Hematopoietic multipotent progenitor cell treated with erythropoietin and hydrocortisone succinate and interleukin-3 and kit ligand, for 8 days (in vitro differentiated cells): ENCODE data around the gene FAT2.
"Not testable (repeated sequence)": the region's sequence is repeated elsewhere in the genome, so short reads cannot be mapped to it uniquely, and the experiment has no call there.

ENCODE experiments used
- DNase-seq: peaks from one replicate; pipeline ENCODE4 v3.0.0-alpha.2; 2015

Gene FAT2

DNA sequence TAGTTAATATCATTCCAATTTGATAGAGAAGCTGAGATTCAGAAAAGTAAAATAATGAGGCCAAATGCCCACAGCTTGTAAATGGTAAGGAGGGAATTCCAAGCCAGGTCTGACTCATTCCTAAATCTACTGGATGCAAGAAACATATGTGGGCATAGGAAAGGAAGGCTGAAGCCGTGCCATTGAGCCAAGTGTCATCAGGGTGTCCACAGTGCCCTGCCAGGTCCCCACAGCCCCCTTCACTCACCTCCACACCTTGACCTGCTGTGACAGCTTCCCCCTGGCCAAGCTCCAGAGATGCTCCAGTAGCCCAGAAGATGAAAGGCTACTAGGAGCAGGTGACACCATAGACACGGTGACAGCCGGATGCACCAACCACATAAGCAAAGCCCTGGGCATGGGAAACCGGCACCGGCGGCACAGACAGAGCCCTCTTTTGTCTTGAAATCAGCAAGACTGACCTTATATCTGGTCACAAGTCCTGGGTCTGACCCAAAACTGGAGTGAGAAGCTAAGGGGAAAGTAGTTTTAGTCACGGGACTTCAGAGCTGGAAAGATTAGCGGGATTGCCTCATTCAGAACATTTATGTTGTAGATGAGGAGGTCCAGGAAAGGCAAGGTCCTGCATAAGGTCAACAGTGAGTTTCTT lies 20.1 kb upstream of the FAT2 start:
- DNase-seq: no peak

- no peak for DNase-seq
These were observed 17.4 kb upstream of the FAT2 start for GRCh38 chr5:151608522-151608921.

DNA sequence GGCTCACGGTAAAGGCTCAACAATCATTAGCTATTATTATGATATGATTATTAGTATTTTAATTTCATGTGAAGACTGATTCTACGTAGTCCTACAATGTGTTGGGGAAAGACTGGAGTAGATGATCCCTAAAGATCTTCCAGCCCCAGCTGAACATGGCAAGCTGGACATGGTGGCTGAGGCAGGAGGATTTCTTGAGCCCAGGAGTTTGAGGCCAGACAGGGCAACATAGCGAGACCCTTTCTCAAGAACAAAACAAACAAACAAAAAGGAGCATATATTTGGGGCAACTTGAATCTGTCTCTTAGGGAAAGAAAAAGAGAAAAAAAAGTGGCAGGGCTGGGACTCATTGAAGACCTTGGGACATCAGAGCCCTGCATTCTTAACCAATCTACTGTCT lies 16.2 kb upstream of the FAT2 start:
- no peak for DNase-seq

DNA sequence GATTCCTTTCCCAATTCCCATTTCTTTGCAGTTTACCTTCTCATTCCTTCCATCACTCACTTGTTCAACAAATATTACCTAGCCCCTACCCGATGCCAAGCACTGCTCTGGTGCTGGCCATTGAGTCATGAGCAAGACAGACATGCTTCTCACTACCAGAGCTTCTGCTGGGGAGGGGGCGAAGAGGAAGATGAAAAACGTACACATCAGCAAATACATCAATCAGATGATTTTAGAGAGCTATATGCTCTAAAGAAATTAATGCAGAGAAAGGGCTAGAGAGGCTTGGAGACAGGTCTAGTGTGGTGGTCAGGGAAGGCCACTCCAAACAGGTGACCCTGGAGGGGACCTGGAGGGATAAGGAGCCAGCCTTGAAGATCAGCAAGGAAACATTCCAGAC lies 14.4 kb upstream of the FAT2 start:
- DNase-seq: no peak

DNA sequence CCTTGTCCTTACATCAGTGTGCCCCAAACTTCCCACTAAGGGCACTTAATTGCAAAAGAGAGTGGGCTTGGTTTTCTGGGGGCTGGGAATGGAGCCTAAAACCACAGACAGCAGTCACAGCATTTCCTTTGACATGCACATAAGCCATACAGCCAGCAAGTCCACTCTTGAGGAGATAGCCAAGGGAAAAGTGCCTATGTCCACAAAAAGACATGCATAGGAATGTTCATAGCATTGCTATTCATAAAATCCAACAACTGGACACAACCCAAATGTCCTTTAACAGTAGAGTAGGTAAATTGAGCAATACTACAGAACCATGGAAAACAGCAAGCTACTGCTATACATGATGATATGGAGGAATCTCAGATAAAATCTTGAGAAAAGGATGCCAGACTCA lies 11.7 kb upstream of the FAT2 start:
- no peak for DNase-seq

DNA sequence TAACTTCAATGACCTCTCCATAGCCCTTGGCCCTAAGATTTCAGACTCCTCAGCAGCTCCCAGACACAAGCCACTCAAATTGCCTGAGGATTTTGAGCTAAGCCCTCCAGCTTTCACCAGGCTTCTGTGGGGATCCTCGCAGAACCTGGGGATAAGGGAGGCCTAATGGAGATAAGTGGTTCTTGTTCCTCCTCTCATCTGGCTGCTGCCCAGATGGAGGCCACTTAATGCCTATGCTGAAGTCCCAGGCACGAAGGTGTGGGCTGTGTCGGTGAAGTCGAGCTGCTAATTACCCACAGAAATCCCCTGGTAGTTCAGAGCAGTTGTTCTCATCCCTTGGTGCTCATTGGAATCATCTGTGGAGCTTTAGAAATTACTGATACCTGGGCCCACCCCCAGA lies 10.3 kb upstream of the FAT2 start:
- no peak for DNase-seq

- DNase-seq: no peak
These were observed 9.0 kb upstream of the FAT2 start for GRCh38 chr5:151600069-151600665.

GRCh38 chr5:151598984-151599383 lies 7.9 kb upstream of the FAT2 start:
- DNase-seq: no peak

GRCh38 chr5:151598549-151598948 lies 7.4 kb upstream of the FAT2 start:
- DNase-seq: no peak

DNA sequence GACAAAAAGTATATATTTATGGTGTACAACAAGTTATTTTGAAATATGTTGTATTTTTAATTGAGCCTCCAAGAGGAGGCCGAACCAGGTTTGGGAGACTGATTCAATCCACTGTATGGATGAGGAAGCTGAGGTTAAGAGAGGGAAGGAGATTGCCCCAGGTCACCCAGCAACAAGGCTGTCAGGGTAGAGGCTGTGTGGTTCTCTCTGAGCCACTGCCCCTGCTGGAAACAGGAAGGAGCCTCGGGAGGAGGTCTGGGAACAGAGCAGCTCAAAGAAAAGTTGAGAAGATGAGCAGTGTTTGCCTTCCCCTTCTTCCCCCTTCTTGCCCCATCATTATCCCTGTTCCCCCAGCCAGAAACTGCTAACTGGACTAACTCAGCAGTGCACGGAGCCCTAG lies 6.6 kb upstream of the FAT2 start:
- no peak for DNase-seq

DNA sequence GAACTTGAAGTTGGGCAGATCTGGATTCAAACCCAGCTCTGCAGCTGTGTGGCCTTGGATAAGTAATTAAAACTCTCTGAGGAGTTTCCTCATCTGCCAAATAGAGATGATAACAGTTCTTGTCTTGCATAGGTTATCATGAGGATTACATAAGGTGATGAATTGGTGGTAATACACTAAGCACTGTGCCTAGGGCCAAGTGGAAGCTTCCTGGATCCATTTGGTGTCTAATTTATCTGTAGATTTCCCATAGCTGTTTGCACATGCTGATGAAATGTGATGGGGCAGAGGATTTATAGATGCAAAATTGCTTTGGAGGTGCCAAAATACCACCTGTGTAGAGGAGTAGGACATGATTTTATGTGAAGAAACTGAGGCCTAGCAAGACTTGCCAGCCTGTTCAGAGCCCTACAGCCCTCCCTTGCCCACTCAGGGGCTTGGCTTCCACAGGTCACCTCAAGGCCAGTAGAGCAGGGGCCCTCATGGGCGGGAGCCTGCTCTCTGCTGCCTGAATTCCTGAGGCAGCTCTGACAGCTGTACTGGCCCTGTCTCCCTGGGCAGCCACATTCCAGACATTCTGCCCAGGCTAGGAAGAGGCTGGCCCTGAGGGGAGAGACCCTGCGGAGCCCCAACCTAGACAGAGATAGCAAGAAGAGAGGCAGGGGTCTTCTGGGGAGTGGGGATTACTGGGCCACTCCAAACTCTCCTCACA lies 5.9 kb upstream of the FAT2 start:
- no peak for DNase-seq

- no peak for DNase-seq
These were observed 4.3 kb upstream of the FAT2 start for GRCh38 chr5:151595411-151595826.

DNA sequence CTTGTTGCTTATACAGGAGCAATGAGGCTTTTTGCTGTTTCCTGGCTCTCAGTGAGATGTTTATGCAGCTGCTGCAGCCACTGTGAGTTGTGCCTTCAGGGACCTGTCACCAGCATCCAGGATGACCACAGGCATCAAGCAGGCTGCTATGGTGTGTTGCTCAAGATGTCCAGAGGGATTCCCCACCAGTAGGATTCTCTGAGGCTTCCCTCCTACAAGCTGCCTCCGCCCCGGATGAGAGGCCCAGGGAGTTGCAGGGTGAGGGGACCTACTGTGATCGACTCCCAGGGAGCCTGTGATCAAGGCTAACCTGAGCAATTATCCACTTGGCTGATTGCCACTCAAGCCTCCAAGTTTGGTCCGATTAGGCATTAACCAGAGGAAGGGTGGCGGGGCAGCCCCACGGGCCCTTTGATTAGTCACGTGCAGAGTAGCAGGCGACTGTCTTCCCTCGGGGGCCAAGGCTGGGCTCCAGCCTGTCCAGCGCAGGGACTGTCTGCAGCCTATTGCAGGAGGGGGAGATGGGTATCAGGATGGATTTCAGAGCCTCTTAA lies 1.8 kb upstream of the FAT2 start:
- no peak for DNase-seq

DNA sequence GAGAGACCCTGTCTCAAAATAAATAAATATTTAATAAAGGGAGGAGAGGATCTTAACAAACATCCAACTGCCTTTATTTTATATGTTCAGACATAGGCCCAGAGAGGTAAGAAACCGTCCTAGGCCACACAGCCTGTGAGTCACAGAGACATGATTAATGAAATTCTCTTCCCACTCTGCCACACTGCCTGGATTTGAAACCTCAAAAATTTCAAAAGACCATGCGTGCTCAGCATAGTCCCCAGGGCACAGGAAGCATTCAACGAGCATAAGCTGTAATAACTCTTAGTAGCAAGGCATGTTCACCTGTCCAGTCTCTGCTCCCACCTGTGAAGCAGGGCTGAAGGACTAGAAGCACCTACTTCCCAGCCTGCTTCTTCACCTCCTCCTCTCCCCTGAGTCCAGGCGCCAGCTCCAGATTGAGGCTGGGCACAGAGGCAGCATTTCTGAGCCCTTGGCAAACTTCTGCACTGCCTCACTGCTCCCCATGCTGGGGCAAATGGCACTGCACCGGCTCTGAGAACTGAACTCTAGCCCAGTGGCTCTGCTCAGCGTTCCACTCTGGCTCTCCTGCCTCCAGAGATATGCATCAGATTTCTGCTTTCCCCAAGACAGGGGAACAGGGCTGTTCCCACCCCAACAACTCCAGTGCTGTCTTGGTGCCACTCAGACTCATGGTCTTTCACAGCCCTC lies 1.1 kb downstream of the FAT2 start:
- DNase-seq: no peak

GRCh38 chr5:151587796-151588555 lies 3.2 kb downstream of the FAT2 start:
- no peak for DNase-seq

DNA sequence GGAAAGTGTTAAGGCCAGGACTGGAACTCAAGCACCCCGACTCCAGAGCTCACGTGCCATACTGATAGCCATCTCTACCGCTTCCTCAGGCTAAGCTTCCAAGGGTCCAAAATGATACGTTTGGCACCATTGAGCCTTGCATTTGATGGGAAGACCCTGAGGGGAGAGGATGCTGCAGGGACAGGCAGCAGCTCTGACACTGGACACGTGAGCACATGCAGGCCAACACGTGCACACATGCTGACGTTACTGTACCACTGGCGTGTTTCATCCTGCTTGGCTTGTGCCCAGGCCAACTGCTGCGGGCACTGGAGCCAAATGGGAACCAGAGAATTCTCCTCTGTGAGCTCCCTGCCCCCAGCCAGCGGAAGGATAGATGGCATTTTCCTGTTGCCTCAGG lies 5.2 kb downstream of the FAT2 start:
- no peak for DNase-seq

DNA sequence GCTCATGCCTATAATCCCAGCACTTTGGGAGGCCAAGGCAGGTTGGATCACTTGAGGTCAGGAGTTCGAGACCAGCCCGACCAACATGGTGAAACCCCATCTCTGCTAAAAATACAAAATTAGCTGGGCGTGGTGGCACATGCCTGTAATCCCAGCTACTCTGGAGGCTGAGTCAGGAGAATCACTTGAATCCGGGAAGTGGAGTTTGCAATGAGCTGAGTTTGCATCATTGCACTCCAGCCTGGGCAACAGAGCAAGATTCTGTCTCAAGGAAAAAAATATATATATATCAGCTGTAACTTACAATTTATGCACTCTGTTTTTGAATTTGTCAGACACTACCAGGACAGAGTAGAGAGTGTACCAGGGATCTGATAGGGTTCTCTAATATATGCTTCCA lies 5.8 kb downstream of the FAT2 start:
- DNase-seq: not testable (repeated sequence)

DNA sequence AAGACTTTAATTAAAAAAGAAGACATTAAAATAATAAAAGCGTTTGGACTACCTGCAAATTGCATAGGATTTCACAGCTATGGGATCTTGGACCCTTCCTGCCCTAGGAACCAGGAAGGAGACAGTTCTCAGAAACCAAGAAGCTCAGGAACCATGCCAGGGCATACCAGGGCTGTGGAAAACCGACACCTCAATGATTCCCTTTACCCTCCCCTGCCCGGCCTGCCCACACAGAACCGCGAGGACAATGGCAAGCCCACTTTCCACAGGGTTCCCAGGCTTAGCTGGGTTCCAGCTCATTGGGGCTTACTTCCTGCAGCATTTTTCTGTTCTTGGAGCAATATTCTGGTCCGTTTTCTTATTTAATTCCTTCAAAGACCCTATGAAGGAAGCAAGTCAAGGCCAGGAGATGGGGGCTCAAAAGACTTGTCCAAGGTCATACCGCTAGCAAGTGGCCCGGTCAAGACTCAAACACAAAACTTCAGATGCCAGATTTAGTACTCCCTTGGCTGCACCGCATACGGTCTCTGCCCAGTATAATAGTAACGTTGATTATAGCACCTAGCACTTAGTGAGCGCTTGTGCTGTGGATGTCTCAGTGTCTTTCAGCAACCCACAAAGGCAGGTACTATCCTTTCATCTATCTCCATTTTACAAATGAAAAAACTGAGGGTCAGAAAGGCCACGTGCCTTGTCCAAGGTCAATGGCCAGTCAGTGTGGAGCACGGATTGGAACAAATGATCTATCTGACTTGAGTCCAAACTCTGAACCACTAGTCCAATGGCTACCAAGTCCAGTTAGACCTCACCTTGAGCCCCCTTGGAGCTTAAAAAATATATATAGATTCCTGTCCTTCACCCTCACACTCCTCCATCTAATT lies 6.8 kb downstream of the FAT2 start:
- DNase-seq: no peak

DNA sequence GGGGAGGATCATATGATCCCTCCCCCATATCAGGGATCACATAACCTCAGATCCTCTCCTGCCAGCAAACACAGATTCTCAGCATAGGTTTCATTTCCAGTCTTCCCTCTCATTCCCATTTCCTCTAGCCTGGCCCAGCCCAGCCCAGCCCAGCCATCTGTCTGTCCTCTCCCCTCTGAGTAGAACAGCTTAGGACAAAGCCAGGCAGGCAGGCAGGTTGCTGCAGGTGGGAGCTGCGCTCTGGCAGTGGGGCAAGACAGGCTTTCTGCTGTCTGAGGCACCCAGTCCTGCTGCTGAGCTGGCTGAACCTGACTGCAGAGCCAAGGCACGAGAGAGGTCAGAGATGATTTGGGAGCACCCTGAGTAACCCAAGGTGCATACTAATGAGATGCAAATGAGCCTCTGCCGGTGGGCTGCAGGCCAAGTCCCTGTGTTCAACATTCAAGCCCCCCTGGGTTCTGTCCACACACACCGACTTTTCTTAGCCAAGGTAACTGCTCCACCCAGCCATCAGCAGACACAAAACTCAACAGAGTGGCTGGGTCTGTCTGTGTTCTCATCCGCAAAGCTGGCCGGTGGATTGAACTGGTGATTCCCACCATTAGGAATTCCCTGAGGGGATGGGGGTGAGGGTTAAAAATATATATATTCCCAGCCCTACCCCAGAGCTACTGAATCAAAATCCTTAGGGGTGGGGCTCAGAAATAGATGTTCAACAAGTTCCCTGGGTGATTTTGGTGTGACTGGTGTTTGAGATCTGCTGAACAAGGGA lies 9.1 kb downstream of the FAT2 start:
- DNase-seq: no peak

- DNase-seq: no peak
These were observed 9.8 kb downstream of the FAT2 start for GRCh38 chr5:151581347-151581746.

DNA sequence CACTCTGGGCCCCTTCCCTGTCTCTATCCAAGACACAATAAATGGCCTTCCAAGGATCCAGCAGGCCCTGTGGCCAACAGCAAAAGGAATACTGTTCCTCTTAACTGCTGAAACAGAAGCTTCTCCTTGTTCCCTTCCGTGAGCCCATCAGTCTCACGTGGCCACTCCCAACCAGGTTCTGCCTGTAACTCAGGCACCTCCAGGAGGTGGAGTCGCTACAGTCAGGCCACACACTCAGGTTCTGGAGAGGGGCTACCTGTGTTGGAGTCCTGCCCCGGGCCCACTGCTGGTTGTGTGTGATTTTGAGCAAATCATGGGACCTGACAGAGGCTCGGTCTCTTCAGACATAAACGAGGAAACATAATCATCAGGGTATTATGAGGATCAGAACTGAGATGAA lies 10.3 kb downstream of the FAT2 start:
- no peak for DNase-seq
